ENCODE measurements around the gene ANHX. TPM values are rescaled to one million over a fixed set of nuclear protein-coding genes. Genes with fewer than 3 reads are reported as not detected.

Gene ANHX
- total RNA-seq, 1 donor from 2014 or later: not detected

DNA sequence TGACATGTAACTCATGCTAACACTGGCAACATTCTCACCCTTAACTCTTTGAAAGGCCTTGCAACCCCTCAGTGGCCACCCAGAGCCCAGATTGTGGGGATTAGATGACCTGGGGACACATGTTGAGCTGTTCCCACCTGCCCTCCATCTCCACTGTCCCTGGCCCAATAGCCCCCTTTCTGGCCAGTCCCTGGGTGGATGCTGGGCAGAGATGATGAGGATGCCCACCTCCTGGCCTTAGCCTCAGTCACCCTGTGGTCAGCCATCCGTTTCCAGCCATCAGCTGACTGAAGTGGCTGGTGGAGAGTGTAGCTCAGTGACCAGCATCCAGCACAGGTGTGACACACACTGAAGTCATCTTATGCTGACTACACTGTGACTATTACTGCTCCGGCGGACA is 4.7 kb downstream of the ANHX start:
- Mint-ChIP-seq H3K27ac (ENCODE audit: unreplicated experiment) (no peak overlapping the region), H3K4me3 (ENCODE audit: unreplicated experiment) (peak overlapping the region; percentile 56), H3K4me1 (ENCODE audit: unreplicated experiment) (no peaks in the 10 kb centered on the region), H3K36me3 (ENCODE audit: low read depth, unreplicated experiment) (peaks cover 42% of the 10 kb centered on the region), H3K9me3 (ENCODE audit: unreplicated experiment) (peaks cover 67% of the 10 kb centered on the region), H3K27me3 (ENCODE audit: unreplicated experiment) (peaks cover 31% of the 10 kb centered on the region)
- TF ChIP-seq, protein P1, sequence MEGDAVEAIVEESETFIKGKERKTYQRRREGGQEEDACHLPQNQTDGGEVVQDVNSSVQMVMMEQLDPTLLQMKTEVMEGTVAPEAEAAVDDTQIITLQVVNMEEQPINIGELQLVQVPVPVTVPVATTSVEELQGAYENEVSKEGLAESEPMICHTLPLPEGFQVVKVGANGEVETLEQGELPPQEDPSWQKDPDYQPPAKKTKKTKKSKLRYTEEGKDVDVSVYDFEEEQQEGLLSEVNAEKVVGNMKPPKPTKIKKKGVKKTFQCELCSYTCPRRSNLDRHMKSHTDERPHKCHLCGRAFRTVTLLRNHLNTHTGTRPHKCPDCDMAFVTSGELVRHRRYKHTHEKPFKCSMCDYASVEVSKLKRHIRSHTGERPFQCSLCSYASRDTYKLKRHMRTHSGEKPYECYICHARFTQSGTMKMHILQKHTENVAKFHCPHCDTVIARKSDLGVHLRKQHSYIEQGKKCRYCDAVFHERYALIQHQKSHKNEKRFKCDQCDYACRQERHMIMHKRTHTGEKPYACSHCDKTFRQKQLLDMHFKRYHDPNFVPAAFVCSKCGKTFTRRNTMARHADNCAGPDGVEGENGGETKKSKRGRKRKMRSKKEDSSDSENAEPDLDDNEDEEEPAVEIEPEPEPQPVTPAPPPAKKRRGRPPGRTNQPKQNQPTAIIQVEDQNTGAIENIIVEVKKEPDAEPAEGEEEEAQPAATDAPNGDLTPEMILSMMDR (IDR thresholded peaks at IDR 0.05; ENCODE audit: unreplicated experiment): no peak
- DNase-seq (ENCODE audit: low spot score): no peak

DNA sequence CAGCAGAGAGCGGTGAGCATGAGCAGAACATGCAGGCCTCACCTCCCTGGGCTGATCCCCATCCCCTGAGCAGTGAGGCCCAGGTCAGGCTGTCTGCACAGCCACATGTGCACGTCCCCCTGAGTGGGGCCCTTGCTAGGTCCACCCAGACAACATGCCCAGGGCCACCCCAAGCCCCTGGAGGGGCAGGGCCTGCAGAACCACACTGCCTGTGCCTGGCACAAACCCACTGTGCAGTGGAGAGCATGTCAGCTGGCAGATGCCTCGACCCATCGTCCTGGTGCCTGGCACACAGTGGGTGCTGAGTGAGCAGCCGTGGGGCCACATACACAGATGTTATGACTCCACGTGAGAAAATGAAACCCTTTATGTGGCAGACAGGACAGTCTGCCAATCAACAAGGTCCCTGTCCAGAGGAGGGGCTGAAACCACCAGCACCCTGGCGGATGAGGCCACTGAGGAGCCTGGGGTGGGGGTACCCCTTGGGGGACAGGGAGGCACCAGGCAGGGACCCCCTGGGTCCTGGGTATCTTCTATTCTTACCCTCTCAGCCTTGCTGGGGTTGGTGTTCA is 8.3 kb downstream of the ANHX start:
- DNase-seq (ENCODE audit: low spot score): no peak
- Mint-ChIP-seq H3K27ac (ENCODE audit: unreplicated experiment) (no peak overlapping the region), H3K9me3 (ENCODE audit: unreplicated experiment) (peaks cover 60% of the 10 kb centered on the region), H3K36me3 (ENCODE audit: low read depth, unreplicated experiment) (peaks cover 28% of the 10 kb centered on the region), H3K4me3 (ENCODE audit: unreplicated experiment) (no peak overlapping the region), H3K4me1 (ENCODE audit: unreplicated experiment) (no peaks in the 10 kb centered on the region), H3K27me3 (ENCODE audit: unreplicated experiment) (peaks cover 20% of the 10 kb centered on the region)
- TF ChIP-seq, protein P1 (IDR thresholded peaks at IDR 0.05; ENCODE audit: unreplicated experiment): no peak

DNA sequence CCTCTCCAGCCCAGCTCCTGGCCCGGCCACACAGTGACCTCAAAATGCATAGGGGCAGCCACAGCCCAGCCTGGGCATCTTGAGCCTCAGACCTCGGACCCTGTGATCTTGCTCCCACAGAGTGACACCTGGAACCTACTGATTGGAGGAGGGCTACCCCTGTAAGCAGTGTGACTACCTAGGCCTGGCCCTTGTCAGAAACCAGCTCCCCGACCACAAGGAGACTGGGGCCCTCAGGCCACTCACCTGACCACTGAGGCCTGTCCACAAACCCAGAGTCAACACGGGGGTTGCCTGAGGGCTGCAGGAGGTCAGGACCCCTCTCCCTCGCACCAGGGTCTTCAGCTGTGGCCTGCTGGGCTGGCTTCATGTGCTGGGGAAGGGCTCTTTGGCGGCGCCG is 9.0 kb downstream of the ANHX start:
- Mint-ChIP-seq H3K9me3 (ENCODE audit: unreplicated experiment) (peaks cover 59% of the 10 kb centered on the region), H3K27ac (ENCODE audit: unreplicated experiment) (no peak overlapping the region), H3K27me3 (ENCODE audit: unreplicated experiment) (peaks cover 22% of the 10 kb centered on the region), H3K36me3 (ENCODE audit: low read depth, unreplicated experiment) (peaks cover 28% of the 10 kb centered on the region), H3K4me1 (ENCODE audit: unreplicated experiment) (no peaks in the 10 kb centered on the region), H3K4me3 (ENCODE audit: unreplicated experiment) (peak overlapping the region; percentile 62)
- no peak for DNase-seq (ENCODE audit: low spot score)
- TF ChIP-seq, protein P1 (IDR thresholded peaks at IDR 0.05; ENCODE audit: unreplicated experiment): no peak

DNA sequence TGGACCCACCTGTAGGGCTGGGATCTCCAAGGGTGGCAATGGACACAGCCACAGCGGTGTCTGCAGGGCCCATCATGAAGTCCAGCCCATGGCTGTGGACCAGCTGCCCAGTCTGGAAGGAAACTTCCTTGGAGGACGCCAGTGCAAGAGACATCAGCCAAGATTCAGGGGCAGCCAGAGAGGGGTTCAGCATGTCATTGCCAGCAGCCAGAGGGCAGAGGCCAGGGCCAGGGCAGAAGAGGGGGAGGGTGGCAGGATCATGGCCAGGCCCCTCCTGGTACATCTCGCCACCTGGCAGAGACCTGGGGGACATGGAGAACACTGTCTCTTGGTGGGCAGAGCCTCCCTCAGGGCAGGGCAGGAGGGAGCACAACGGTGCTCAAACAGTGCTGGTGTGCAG is 10.2 kb downstream of the ANHX start:
- H3K4me1 Mint-ChIP-seq (ENCODE audit: unreplicated experiment): no peaks in the 10 kb centered on the region
- no peak for DNase-seq (ENCODE audit: low spot score)
- peaks cover 25% of the 10 kb centered on the region for H3K36me3 Mint-ChIP-seq (ENCODE audit: low read depth, unreplicated experiment)
- no peak overlapping the region for H3K4me3 Mint-ChIP-seq (ENCODE audit: unreplicated experiment)
- peaks cover 23% of the 10 kb centered on the region for H3K27me3 Mint-ChIP-seq (ENCODE audit: unreplicated experiment)
- peaks cover 50% of the 10 kb centered on the region for H3K9me3 Mint-ChIP-seq (ENCODE audit: unreplicated experiment)
- TF ChIP-seq, protein P1 (IDR thresholded peaks at IDR 0.05; ENCODE audit: unreplicated experiment): no peak
- no peak overlapping the region for H3K27ac Mint-ChIP-seq (ENCODE audit: unreplicated experiment)

DNA sequence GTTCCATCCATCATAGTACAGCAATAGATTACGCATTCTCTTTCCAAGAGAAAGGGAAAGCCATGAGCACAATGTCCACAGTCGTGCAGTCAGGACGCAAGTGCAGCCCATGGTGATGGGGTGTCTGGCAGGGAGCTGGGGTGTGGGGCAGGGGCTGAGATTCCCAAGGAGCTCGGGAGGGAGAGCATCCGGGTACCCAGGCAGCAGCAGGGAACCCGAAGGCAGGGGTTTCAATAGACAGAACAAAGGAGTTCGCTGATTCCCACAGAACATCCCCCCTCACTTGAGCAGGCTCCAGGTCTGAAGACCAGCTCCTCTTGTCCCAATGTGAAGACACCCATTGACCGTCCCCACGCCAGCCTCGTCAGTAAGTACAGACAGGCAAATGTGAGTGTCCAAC is 13.5 kb downstream of the ANHX start:
- DNase-seq (ENCODE audit: low spot score): no peak
- H3K27me3 Mint-ChIP-seq (ENCODE audit: unreplicated experiment): peaks cover 25% of the 10 kb centered on the region
- TF ChIP-seq, protein P1 (IDR thresholded peaks at IDR 0.05; ENCODE audit: unreplicated experiment): no peak
- no peak overlapping the region for H3K27ac Mint-ChIP-seq (ENCODE audit: unreplicated experiment)
- peaks cover 55% of the 10 kb centered on the region for H3K9me3 Mint-ChIP-seq (ENCODE audit: unreplicated experiment)
- peak overlapping the region; percentile 23 for H3K4me3 Mint-ChIP-seq (ENCODE audit: unreplicated experiment)
- peaks cover 21% of the 10 kb centered on the region for H3K36me3 Mint-ChIP-seq (ENCODE audit: low read depth, unreplicated experiment)
- H3K4me1 Mint-ChIP-seq (ENCODE audit: unreplicated experiment): no peaks in the 10 kb centered on the region

Data from endothelial cell (in vitro differentiated cells).